Measurements from ENCODE around the gene PAF1. TPM values are rescaled to one million over a fixed set of nuclear protein-coding genes. Genes with fewer than 3 reads are reported as not detected.

Gene PAF1
- total and polyA plus RNA-seq, 4 donors: 13.7 to 29.4 (median 18.9) TPM

DNA sequence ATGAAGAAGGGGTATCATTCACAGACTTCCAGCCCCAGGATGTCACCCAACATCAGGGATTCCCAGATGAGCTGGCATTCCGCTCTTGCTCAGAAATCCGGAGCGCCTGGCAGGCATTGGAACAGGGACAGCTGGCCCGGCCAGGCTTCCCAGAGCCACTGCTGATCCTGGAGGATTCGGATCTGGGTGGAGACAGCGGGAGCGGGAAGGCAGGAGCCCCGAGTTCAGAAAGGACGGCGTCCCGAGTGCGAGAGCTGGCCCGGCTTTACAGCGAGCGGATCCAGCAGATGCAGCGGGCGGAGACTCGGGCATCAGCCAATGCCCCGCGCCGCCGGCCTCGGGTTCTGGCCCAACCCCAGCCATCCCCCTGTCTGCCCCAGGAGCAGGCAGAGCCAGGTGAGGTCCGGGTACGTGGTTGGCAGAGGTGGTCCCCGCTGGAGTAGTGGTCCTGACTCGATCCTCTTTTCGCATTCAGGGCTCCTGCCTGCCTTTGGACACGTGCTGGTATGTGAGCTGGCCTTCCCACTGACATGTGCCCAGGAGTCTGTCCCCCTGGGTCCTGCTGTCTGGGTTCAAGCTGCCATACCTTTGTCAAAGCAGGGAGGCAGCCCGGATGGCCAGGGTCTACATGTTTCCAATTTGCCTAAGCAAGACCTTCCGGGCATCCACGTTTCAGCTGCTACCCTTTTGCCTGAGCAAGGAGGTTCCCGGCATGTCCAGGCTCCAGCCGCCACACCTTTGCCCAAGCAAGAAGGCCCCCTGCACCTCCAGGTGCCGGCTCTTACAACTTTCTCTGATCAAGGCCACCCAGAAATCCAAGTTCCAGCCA, 32.6 kb upstream of the PAF1 start:
- DNase-seq (ENCODE audit: low spot score): no peak
- Histone ChIP-seq H3K9me3 (ENCODE audit: control insufficient read depth in 4 of 4, low read length in 3 of 4) (no peaks in the 10 kb centered on the region), H3K4me3 (ENCODE audit: low read depth in 1 of 3, low read length in 3 of 3) (no peak overlapping the region), H3K9ac (ENCODE audit: low read depth in 1 of 2, low read length in 2 of 2) (no peak overlapping the region), H3K27ac (ENCODE audit: low read depth in 1 of 2, low read length in 2 of 2) (no peak overlapping the region), H3K36me3 (ENCODE audit: control insufficient read depth in 4 of 4, insufficient read depth in 3 of 4, low read depth in 1 of 4, low read length in 3 of 4) (peaks cover 0 to 2% (median 0%) of the 10 kb centered on the region in 4 donors), H3K27me3 (ENCODE audit: control insufficient read depth in 4 of 4, insufficient read depth in 4 of 4, low read length in 3 of 4) (no peaks in the 10 kb centered on the region), H3K4me1 (ENCODE audit: control insufficient read depth in 4 of 4, insufficient read depth in 4 of 4, low read length in 3 of 4) (no peaks in the 10 kb centered on the region)
- 94% methylated on average over 35 of the region's 35 CpGs for WGBS
- TF ChIP-seq HNF4G (IDR thresholded peaks at IDR 0.05) (no peak), TAF1 (conservative IDR thresholded peaks at IDR 0.05) (no peak), SP1 (IDR thresholded peaks at IDR 0.05) (no peak), GABPA (IDR thresholded peaks at IDR 0.05 in 1 of 2, conservative IDR thresholded peaks at IDR 0.05 in 1 of 2) (no peak), REST (IDR thresholded peaks at IDR 0.05) (no peak), RAD21 (IDR thresholded peaks at IDR 0.05) (no peak), FOXA1 (IDR thresholded peaks at IDR 0.05) (no peak), YY1 (IDR thresholded peaks at IDR 0.05) (no peak), ZBTB33 (IDR thresholded peaks at IDR 0.05) (no peak), FOXA2 (IDR thresholded peaks at IDR 0.05) (no peak), EGR1 (IDR thresholded peaks at IDR 0.05; ENCODE audit: low read depth in 2 of 2) (no peak), RXRA (IDR thresholded peaks at IDR 0.05) (no peak), HNF4A (conservative IDR thresholded peaks at IDR 0.05) (no peak), ATF3 (IDR thresholded peaks at IDR 0.05) (no peak), JUND (IDR thresholded peaks at IDR 0.05) (no peak), NR2F2 (IDR thresholded peaks at IDR 0.05) (no peak)
- TF ChIP-seq, protein P1, sequence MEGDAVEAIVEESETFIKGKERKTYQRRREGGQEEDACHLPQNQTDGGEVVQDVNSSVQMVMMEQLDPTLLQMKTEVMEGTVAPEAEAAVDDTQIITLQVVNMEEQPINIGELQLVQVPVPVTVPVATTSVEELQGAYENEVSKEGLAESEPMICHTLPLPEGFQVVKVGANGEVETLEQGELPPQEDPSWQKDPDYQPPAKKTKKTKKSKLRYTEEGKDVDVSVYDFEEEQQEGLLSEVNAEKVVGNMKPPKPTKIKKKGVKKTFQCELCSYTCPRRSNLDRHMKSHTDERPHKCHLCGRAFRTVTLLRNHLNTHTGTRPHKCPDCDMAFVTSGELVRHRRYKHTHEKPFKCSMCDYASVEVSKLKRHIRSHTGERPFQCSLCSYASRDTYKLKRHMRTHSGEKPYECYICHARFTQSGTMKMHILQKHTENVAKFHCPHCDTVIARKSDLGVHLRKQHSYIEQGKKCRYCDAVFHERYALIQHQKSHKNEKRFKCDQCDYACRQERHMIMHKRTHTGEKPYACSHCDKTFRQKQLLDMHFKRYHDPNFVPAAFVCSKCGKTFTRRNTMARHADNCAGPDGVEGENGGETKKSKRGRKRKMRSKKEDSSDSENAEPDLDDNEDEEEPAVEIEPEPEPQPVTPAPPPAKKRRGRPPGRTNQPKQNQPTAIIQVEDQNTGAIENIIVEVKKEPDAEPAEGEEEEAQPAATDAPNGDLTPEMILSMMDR (IDR thresholded peaks at IDR 0.05; ENCODE audit: low read depth, low read length, missing input control): no peak
- TF ChIP-seq, protein P2, sequence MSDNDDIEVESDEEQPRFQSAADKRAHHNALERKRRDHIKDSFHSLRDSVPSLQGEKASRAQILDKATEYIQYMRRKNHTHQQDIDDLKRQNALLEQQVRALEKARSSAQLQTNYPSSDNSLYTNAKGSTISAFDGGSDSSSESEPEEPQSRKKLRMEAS (IDR thresholded peaks at IDR 0.05): no peak

All from liver (tissue), 9 donors.